MCF 10A (cell line): ENCODE data around the gene OR4F15. TPM values are rescaled to one million over a fixed set of nuclear protein-coding genes. Genes with fewer than 3 reads are reported as not detected.

Source experiments
- BruUV-seq: library from RNA; stranded (reverse); fragments of 400-500 nt; replicated peaks from 2 replicates; lab custom pipeline; 2021; lab: Mats Ljungman, UMichigan
- CTCF ChIA-PET: fragments of 300-600 bp; sonication (Branson Sonifier 250); formaldehyde crosslinking; extraction: SDS; loops from one replicate; lab custom pipeline; 2021; ENCODE audit warnings: antibody characterized with exemption, inconsistent platforms; lab: Yijun Ruan, JAX
- POLR2A ChIA-PET: fragments of 300-600, 350-650 bp; sonication (Branson Sonifier 250); formaldehyde crosslinking; extraction: SDS; loops from one replicate; lab custom pipeline; 2020; ENCODE audit warnings: antibody characterized with exemption, inconsistent platforms; lab: Yijun Ruan, JAX
- DNase-seq: peaks from one replicate; pipeline ENCODE4 v3.0.0-alpha.2; 2018; ENCODE audit not compliant: unreplicated experiment
- H3K27ac Mint-ChIP-seq: one replicate; pipeline ENCODE4 v1.8.0; 2022; ENCODE audit warnings: mild to moderate bottlenecking, low read depth, mixed read lengths; ENCODE audit not compliant: unreplicated experiment
- H3K27me3 Mint-ChIP-seq: one replicate; pipeline ENCODE4 v1.8.0; 2022; ENCODE audit warnings: mixed read lengths; ENCODE audit not compliant: insufficient read depth, unreplicated experiment
- H3K36me3 Mint-ChIP-seq: one replicate; pipeline ENCODE4 v1.8.0; 2022; ENCODE audit warnings: mild to moderate bottlenecking, moderate library complexity, mixed read lengths; ENCODE audit not compliant: insufficient read depth, unreplicated experiment
- H3K4me1 Mint-ChIP-seq: one replicate; pipeline ENCODE4 v1.8.0; 2022; ENCODE audit warnings: mixed read lengths; ENCODE audit not compliant: insufficient read depth, unreplicated experiment
- H3K4me3 Mint-ChIP-seq: one replicate; pipeline ENCODE4 v1.8.0; 2022; ENCODE audit warnings: mild to moderate bottlenecking, moderate library complexity, mixed read lengths; ENCODE audit not compliant: unreplicated experiment
- H3K9me3 Mint-ChIP-seq: one replicate; pipeline ENCODE4 v1.8.0; 2022; ENCODE audit warnings: mixed read lengths; ENCODE audit not compliant: unreplicated experiment
- CTCF ChIP-seq: fragments of 200-600 bp; IDR thresholded peaks from one replicate; pipeline ENCODE4 v1.8.0; 2022; ENCODE audit warnings: antibody characterized with exemption, mild to moderate bottlenecking; ENCODE audit not compliant: unreplicated experiment
- intact Hi-C: fragments of 100-400 bp; cut with micrococcal nuclease; formaldehyde crosslinking; loops from 2 replicates; pipeline ENCODE4 v1.14.1; 2022
- total RNA-seq: library from RNA; stranded (reverse); gene quantifications from 2 replicates; pipeline ENCODE4 v1.2.3, GENCODE V29; 2022

The OR4F15 gene
- total RNA-seq, 1 experiment from 2014 or later = not detected

- Mint-ChIP-seq H3K27ac (no peak overlapping the region), H3K36me3 (no peaks in the 10 kb centered on the region), H3K4me3 (no peak overlapping the region), H3K27me3 (peaks cover 84% of the 10 kb centered on the region), H3K9me3 (no peaks in the 10 kb centered on the region), H3K4me1 (no peaks in the 10 kb centered on the region)
- BruUV-seq = no TSS peak
- ChIA-PET POLR2A (no interaction called here), CTCF (no interaction called here)
- peak; percentile 33 for DNase-seq
- intact Hi-C loops = no loop called here
- no peak for TF ChIP-seq CTCF
Measured at GRCh38 chr15:101795455-101795854, 16.5 kb upstream of the OR4F15 start.

- CTCF ChIA-PET = interaction anchor here (0.7 kb wide), 1 partner anchor 16 kb away, joined by 3 read pairs; no protein-coding TSS in a partner anchor
- BruUV-seq = no TSS peak
- Mint-ChIP-seq H3K4me3 (no peak overlapping the region), H3K4me1 (no peaks in the 10 kb centered on the region), H3K27ac (no peak overlapping the region), H3K36me3 (no peaks in the 10 kb centered on the region), H3K9me3 (no peaks in the 10 kb centered on the region), H3K27me3 (peaks cover 77% of the 10 kb centered on the region)
- POLR2A ChIA-PET = no interaction called here
- DNase-seq = no peak
- no peak for TF ChIP-seq CTCF
- intact Hi-C loops = no loop called here
Measured at GRCh38 chr15:101799665-101800064, 12.3 kb upstream of the OR4F15 start.

GRCh38 chr15:101801048-101801447, 11.0 kb upstream of the OR4F15 start:
- intact Hi-C loops = no loop called here
- Mint-ChIP-seq H3K27ac (no peak overlapping the region), H3K27me3 (peaks cover 80% of the 10 kb centered on the region), H3K36me3 (no peaks in the 10 kb centered on the region), H3K9me3 (no peaks in the 10 kb centered on the region), H3K4me3 (no peak overlapping the region), H3K4me1 (no peaks in the 10 kb centered on the region)
- no peak for DNase-seq
- ChIA-PET POLR2A (no interaction called here), CTCF (no interaction called here)
- TF ChIP-seq CTCF = no peak
- no TSS peak for BruUV-seq

- H3K9me3 Mint-ChIP-seq = no peaks in the 10 kb centered on the region
- H3K27ac Mint-ChIP-seq = no peak within 1 kb of the TSS
- H3K27me3 Mint-ChIP-seq = peaks cover 65% of the 10 kb centered on the region
- H3K4me3 Mint-ChIP-seq = no peak within 1 kb of the TSS
- no TSS peak for BruUV-seq
- H3K4me1 Mint-ChIP-seq = no peaks in the 10 kb centered on the region
- TF ChIP-seq CTCF = no peak
- no peak for DNase-seq
- POLR2A ChIA-PET = no interaction called here
- H3K36me3 Mint-ChIP-seq = no peaks in the 10 kb centered on the region
- intact Hi-C loops = no loop called here
- CTCF ChIA-PET = no interaction called here
Measured at GRCh38 chr15:101803209-101803608, 8.8 kb upstream of the OR4F15 start, which contains the start of gene OR4F6. TSS of gene OR4F6 (plus strand) at chr15:101803509. CDS start at chr15:101805720, 2,211 bp downstream.
